T47D (cell line): ENCODE results near the gene DEFB132.

Experiments used
- DNase-seq, 2 experiments: peaks; one replicate each; pipeline versions ENCODE4 v3.0.0 to v3.0.0-alpha.2; 2011 to 2012; ENCODE audit warnings: low read depth in 1 of 2, low spot score in 1 of 2
- JUND ChIP-seq: IDR thresholded peaks from 2 replicates; pipeline ENCODE4 v1.6.1; 2012; ENCODE audit warnings: low read depth
- in situ Hi-C: cut with HindIII; loops from 2 replicates; pipeline ENCODE4 v1.10.0; 2016; ENCODE audit warnings: low sequenced_read_pairs, low pct_unique_long_range_greater_than_20kb

The DEFB132 gene

DNA sequence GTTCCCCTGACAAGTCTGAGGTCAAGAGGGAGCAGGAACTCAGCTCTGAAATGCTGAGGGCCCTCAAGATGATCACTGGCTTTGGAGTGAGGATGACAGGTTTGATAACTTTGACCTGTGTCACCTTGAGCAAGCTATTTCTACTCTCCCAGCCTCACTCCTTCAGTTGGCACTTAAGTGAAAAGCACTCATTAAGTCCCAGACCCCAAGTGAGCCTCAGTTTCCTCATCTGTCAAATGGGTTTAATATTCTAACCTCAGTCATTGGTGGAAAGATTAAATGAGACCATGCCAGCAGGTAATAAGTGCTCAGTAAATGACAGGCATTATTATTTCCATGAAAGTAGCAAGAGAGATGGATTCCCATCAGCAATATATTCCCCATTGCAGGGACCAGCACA, 14.0 kb downstream of the DEFB132 start:
- TF ChIP-seq JUND: no peak
- in situ Hi-C loops: no loop called here
- DNase-seq: no peak

DNA sequence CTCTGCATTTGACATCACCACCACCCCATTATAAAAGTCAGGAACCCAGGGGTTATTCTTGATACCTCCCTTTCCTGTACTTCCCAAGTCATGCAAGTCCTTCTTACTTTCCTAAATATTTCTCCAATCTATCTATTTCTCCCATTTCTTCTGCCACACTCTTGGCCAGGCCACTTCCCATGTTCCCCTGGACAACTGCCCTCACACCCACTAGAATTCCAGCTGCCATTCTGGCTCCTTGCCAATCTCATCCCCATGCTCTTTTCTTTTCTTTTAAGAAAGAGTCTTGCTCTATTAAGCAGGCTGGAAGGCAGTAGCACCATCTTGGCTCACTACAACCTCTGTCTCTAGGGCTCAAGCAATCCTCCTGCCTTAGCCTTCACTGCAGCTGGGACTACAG, 15.2 kb downstream of the DEFB132 start:
- no peak for TF ChIP-seq JUND

DNA sequence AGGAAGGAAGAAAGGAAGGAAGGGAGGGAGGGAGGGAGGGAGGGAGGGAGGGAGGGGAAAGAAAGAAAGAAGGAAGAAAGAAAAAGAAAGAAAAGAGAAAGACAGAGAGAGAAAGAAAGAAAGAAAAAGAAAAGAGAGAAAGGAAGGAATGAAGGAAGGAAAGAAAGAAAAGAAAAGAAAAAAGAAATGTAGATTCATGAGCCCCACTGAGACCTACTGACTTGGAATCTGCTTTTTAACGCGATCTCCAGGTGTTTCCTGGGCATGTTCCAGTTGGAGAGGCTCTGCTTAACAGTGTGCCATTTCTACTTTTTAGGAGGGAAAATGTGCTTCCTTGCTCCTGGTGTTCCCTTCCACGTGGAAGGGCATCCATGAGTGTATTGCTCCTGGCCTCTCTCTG, 16.4 kb downstream of the DEFB132 start:
- no peak for TF ChIP-seq JUND
- no peak for DNase-seq
- in situ Hi-C loops: no loop called here

More for the DNA sequence above, 15.2 kb downstream of the DEFB132 start:
- no peak for DNase-seq
- in situ Hi-C loops: no loop called here

DNA sequence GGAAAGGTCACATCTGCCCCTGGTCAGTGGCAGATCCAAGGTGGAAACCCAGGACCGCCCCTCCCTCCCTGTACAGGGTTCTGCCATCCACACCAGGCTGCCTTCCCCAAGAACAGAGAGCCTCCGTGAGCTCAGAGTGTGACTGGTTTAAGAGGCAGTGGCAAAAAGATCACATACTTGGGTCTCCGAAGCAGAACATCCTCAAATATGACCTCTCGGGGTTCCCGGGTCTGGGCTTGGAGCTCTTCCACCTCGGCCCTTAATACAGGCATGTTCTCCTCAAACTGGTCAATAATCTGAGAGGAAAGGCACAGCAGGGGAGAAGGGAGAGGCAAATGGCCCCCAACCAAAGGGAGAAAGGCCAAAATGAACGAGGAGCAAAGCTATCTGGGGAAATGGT, 18.3 kb downstream of the DEFB132 start:
- DNase-seq: no peak
- no peak for TF ChIP-seq JUND
- in situ Hi-C loops: no loop called here

DNA sequence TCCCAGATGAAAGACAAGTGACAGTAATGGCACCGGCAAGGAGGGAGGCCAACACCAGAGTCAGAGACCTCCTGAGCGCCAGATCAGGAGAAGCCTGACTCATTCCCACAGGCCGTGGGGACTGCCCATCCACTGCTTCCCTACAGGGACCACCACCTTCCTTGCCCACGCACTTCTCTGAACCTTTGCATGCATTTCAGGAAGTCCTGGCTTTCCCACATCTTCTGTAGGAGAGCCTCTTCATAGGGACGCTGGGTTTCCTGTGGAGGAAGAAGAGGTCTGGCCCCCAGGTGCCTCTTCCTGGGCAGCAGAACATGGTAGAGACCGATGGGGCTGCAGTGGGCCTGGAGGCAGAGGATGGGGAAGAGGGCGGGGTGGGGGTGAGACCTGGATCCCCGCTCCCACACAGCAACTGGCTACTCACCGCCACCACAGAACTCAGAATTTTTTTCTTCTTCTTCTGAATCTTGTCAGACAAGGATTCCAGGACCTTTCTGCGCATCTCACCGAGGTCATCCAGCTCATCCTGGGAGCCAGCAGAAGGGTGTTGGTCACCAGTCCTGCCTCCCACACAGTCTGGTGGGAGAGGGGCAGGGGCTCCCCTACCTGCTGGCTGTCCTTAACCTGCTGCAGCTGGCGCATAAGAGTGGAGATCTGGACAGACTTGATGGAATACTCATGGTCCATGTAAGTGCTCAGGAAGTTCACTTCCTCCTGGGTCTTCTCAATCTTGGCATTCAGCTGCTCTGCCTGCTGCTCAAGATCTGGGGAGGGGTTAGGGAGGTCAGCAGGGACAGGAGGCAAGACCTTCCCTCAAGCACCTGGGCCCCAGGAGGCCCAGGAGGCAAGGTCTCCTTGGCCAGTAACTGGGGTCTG, 19.3 kb downstream of the DEFB132 start:
- no peak for TF ChIP-seq JUND
- in situ Hi-C loops: no loop called here

DNA sequence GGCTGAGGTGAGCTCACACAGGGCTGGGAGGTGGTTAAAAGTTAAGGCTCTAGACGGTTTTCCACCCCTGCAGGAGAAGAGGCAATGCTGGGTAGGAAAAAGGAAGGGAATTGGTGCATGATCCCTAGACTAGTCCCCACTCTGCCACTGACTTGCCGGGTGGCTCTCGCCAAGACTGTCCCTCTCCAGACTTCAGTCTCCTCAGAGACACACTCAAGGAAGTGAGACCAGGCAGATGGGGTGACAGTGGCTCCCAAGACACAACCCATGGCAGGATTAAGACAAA, 19.9 kb downstream of the DEFB132 start:
- DNase-seq: no peak
- in situ Hi-C loops: no loop called here
- no peak for TF ChIP-seq JUND

More for the DNA sequence above, 19.3 kb downstream of the DEFB132 start:
- DNase-seq: no peak

DNA sequence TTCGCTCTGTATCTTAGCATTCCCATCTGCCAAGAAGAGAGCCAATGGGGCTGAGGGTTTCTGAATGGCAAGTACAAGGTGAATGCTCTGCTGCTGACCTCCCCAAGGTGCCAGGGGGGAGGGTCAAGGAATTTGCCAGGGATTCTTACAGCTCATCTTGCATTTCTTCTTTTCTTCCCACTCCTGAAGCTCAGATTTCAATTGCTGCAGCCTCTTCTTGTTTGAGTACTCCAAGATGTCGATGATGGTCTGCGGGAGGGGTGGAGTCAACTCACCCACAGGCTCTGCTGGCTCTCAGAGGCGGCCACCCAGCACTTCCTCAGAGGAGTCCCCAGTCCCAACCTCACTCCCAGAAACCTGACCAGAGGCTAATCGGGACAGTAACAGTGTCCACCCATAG, 20.7 kb downstream of the DEFB132 start:
- no peak for DNase-seq
- in situ Hi-C loops: no loop called here
- no peak for TF ChIP-seq JUND

DNA sequence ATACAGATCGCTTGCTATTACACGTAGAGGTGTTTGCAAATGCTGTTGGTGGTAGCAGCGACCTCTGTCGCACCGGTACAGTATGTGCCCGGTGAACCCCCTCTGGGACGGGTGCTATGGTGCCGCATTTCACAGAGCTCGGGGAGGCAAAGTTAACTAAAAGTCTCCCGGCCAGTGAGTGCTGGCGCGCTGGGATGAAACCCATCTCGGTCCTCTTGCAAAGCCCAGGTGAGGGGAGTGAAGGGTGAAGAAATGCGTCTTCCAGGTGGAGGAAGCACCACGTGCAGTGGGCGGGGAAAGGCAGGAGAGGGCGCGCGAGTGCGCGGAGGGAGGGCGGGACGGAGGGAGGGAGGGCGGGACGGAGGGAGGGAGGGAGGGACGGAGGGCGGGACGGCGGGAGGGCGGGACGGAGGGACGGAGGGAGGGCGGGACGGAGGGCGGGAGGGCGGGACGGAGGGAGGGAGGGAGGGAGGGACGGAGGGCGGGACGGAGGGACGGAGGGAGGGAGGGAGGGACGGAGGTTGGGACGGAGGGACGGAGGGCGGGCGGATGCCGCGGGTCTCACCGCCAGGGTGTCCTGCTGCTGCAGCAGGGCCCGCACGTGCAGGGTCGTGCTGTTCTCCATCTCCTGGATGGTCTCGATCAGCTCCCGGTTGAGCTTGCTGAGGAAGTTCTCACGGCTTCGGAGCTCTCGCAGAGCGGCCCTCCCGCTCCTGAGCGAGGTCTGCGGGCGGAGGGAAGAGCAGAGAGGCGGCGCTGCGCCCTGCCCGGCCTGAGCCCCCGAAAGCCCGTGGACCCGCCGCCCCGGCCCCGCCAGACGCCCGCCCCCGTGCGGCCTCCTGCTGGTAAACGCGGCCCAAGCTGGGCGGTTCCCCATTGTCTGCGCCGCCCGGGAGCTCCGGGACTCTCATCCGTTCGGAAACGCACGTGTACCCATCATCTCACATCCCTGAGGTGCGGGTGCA, 21.4 kb downstream of the DEFB132 start:
- no peak for DNase-seq
- in situ Hi-C loops: no loop called here
- no peak for TF ChIP-seq JUND

DNA sequence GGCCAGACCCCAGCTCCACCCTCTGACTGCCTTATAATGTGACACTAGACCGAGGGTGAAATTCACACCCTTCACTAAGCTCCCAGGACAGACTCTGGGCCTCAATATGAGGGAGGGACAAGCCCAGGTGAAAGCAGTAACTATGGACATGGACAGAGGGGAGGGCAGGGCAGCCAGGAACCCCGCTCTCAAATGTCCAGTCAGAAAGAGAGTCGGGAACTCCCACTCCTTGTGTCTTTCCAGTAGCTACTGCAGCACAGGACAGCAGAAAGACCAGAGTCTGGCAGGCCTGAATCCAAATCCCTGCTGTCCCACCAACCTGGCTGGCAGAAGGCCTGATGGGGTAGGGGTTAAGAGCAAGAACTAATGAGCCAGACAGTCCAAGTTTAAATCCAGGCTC, 26.6 kb downstream of the DEFB132 start:
- no peak for DNase-seq
- in situ Hi-C loops: no loop called here
- no peak for TF ChIP-seq JUND

DNA sequence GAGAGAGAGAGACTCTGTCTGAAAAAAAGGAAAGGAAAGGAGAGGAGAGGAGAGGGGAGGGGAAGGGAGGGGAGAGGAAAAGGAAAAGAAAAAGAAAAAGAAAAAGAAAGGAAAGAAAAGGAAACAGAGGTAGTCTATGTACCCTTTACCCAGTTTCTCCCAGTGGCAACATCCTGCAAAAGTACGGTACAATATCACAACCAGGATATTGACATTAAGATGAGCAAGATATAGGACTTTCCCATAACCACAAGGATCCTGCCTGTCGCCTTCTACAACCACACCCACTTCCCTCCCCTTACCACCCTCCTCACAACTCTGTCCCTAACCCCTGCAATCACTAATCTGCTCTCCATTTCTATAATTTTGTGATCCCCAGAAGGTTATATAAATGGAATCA, 29.0 kb downstream of the DEFB132 start:
- in situ Hi-C loops: no loop called here
- DNase-seq: peak in 1 of 2 experiments; percentile 46
- TF ChIP-seq JUND: no peak

DNA sequence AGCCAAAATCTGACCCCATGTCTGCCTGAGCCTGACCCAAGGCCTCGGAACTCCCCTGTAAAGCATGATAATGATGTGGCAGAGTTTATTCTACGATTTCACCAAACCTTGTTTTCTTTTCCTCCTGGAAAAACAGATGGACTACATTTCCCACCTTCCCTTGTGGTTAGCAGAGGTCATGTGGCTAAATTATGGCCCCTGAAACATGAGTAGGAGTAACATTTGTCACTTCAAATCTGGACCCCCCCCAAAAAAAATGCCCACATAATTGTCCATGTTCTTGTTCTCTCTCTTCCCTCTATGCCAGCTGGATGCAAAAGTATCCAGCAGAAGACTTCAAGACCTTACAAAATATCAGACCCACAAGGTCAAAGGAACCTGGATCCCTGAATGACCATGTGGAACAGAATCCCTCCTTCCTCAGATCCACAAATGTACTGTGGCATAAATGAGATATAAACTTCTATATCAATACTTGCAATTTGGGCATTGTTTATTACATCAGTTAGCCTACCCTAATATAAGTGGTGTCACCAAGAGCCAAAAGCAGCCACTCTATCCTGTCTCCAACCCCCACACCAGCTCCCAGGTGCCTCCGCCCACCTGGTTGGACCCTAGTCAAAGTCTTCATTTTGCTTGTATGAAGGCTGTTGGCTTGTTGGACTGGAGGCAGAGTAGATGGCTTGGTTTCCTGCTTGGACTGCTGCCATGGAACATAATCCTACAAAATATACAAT, 31.6 kb downstream of the DEFB132 start:
- in situ Hi-C loops: no loop called here
- TF ChIP-seq JUND: no peak
- DNase-seq: no peak

DNA sequence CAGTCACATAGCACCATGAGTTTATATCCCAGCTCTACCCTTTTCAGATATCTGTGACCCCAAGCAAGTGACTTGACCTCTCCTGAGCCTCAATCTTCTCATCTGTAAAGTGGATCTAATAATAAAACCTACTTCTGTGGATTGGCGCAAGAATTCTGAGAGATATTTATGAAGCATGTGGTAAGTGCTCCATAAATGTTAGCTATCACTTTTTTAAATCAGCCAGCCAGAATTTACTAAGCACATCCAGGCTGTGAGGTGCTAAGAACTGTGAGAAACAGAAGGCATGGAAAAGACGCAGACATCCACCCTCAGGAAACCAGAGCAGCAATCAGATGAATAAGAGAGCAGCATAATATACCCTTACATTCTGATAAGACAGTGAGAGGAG, 32.2 kb downstream of the DEFB132 start:
- in situ Hi-C loops: no loop called here
- DNase-seq: peak; percentile 26 to 30
- TF ChIP-seq JUND: no peak
